ENCODE results near the gene OXSM. TPM values are rescaled to one million over a fixed set of nuclear protein-coding genes. Genes with fewer than 3 reads are reported as not detected.
A peak's percentile ranks its signal among the peaks of the same experiment; 100 is the strongest.

The OXSM gene
- polyA plus RNA-seq (2013, experiment 1 of 2) = 6.7 TPM
- polyA plus RNA-seq (2013, experiment 2 of 2) = 7.5 TPM

GRCh38 chr3:25789596-25790556, at the start of gene OXSM:
OXSM (plus strand) TSS chr3:25790090; CDS start chr3:25791021, 931 bp downstream.
- Histone ChIP-seq H3K36me3 (ENCODE audit: control insufficient read depth, insufficient read depth, low read length) (no peaks in the 10 kb centered on the region), H3K4me1 (ENCODE audit: control insufficient read depth, insufficient read depth, low read length, poor library complexity, severe bottlenecking) (no peaks in the 10 kb centered on the region), H3K9me3 (ENCODE audit: control insufficient read depth, low read length) (no peaks in the 10 kb centered on the region), H3K27ac (ENCODE audit: low read depth, low read length, severe bottlenecking) (peak within 1 kb of the TSS; percentile 47), H3K4me3 (ENCODE audit: extremely low read depth, insufficient read depth, low read length, poor library complexity, severe bottlenecking) (peak within 1 kb of the TSS; percentile 49)
- 8 to 19% methylated on average over 29 to 37 of the region's 56 CpGs for WGBS, 2 experiments (ENCODE audit: insufficient coverage in 2 of 2)

- Histone ChIP-seq H3K27ac (ENCODE audit: low read depth, low read length, severe bottlenecking) (no peak overlapping the region), H3K9me3 (ENCODE audit: control insufficient read depth, low read length) (no peaks in the 10 kb centered on the region), H3K36me3 (ENCODE audit: control insufficient read depth, insufficient read depth, low read length) (peaks cover 18% of the 10 kb centered on the region), H3K4me3 (ENCODE audit: extremely low read depth, insufficient read depth, low read length, poor library complexity, severe bottlenecking) (no peak overlapping the region), H3K4me1 (ENCODE audit: control insufficient read depth, insufficient read depth, low read length, poor library complexity, severe bottlenecking) (no peaks in the 10 kb centered on the region)
- 90 to 100% methylated on average over 3 of the region's 3 CpGs for WGBS, 2 experiments (ENCODE audit: insufficient coverage in 2 of 2)
Observed at GRCh38 chr3:25744470-25744869, 45.4 kb upstream of the OXSM start.

- Histone ChIP-seq H3K36me3 (ENCODE audit: control insufficient read depth, insufficient read depth, low read length) (peaks cover 33% of the 10 kb centered on the region), H3K27ac (ENCODE audit: low read depth, low read length, severe bottlenecking) (no peak overlapping the region)
Observed at GRCh38 chr3:25747033-25747432, 42.9 kb upstream of the OXSM start.

GRCh38 chr3:25748189-25748588, 41.7 kb upstream of the OXSM start:
- 77% methylated on average over 2 of the region's 3 CpGs; no CpG with 5 or more reads in 1 of the 2 experiments for WGBS, 2 experiments (ENCODE audit: insufficient coverage in 2 of 2)

More at GRCh38 chr3:25747033-25747432, 42.9 kb upstream of the OXSM start:
- Histone ChIP-seq H3K4me1 (ENCODE audit: control insufficient read depth, insufficient read depth, low read length, poor library complexity, severe bottlenecking) (no peaks in the 10 kb centered on the region), H3K9me3 (ENCODE audit: control insufficient read depth, low read length) (no peaks in the 10 kb centered on the region), H3K4me3 (ENCODE audit: extremely low read depth, insufficient read depth, low read length, poor library complexity, severe bottlenecking) (no peak overlapping the region)

GRCh38 chr3:25749031-25749581, 40.8 kb upstream of the OXSM start:
- H3K4me3 ChIP-seq (ENCODE audit: extremely low read depth, insufficient read depth, low read length, poor library complexity, severe bottlenecking) = no peak overlapping the region
- no peaks in the 10 kb centered on the region for H3K4me1 ChIP-seq (ENCODE audit: control insufficient read depth, insufficient read depth, low read length, poor library complexity, severe bottlenecking)
- H3K9me3 ChIP-seq (ENCODE audit: control insufficient read depth, low read length) = no peaks in the 10 kb centered on the region
- H3K27ac ChIP-seq (ENCODE audit: low read depth, low read length, severe bottlenecking) = no peak overlapping the region
- H3K36me3 ChIP-seq (ENCODE audit: control insufficient read depth, insufficient read depth, low read length) = peaks cover 31% of the 10 kb centered on the region
- WGBS, 2 experiments (ENCODE audit: insufficient coverage in 2 of 2) = 60 to 100% methylated on average over 1 to 3 of the region's 6 CpGs

More at GRCh38 chr3:25748189-25748588, 41.7 kb upstream of the OXSM start:
- no peak overlapping the region for H3K4me3 ChIP-seq (ENCODE audit: extremely low read depth, insufficient read depth, low read length, poor library complexity, severe bottlenecking)
- no peak overlapping the region for H3K27ac ChIP-seq (ENCODE audit: low read depth, low read length, severe bottlenecking)
- peaks cover 33% of the 10 kb centered on the region for H3K36me3 ChIP-seq (ENCODE audit: control insufficient read depth, insufficient read depth, low read length)
- H3K9me3 ChIP-seq (ENCODE audit: control insufficient read depth, low read length) = no peaks in the 10 kb centered on the region
- no peaks in the 10 kb centered on the region for H3K4me1 ChIP-seq (ENCODE audit: control insufficient read depth, insufficient read depth, low read length, poor library complexity, severe bottlenecking)

- no peaks in the 10 kb centered on the region for H3K9me3 ChIP-seq (ENCODE audit: control insufficient read depth, low read length)
Observed at GRCh38 chr3:25751048-25751447, 38.8 kb upstream of the OXSM start.

GRCh38 chr3:25751725-25752124, 38.2 kb upstream of the OXSM start:
- H3K36me3 ChIP-seq (ENCODE audit: control insufficient read depth, insufficient read depth, low read length) = peaks cover 29% of the 10 kb centered on the region
- WGBS, 2 experiments (ENCODE audit: insufficient coverage in 2 of 2) = 50% methylated on average over 1 of the region's 1 CpG; no CpG with 5 or more reads in 1 of the 2 experiments
- no peak overlapping the region for H3K4me3 ChIP-seq (ENCODE audit: extremely low read depth, insufficient read depth, low read length, poor library complexity, severe bottlenecking)
- H3K27ac ChIP-seq (ENCODE audit: low read depth, low read length, severe bottlenecking) = no peak overlapping the region
- no peaks in the 10 kb centered on the region for H3K4me1 ChIP-seq (ENCODE audit: control insufficient read depth, insufficient read depth, low read length, poor library complexity, severe bottlenecking)
- no peaks in the 10 kb centered on the region for H3K9me3 ChIP-seq (ENCODE audit: control insufficient read depth, low read length)

More at GRCh38 chr3:25751048-25751447, 38.8 kb upstream of the OXSM start:
- no peak overlapping the region for H3K4me3 ChIP-seq (ENCODE audit: extremely low read depth, insufficient read depth, low read length, poor library complexity, severe bottlenecking)
- 100% methylated on average over 1 of the region's 3 CpGs; no CpG with 5 or more reads in 1 of the 2 experiments for WGBS, 2 experiments (ENCODE audit: insufficient coverage in 2 of 2)
- H3K4me1 ChIP-seq (ENCODE audit: control insufficient read depth, insufficient read depth, low read length, poor library complexity, severe bottlenecking) = no peaks in the 10 kb centered on the region
- H3K36me3 ChIP-seq (ENCODE audit: control insufficient read depth, insufficient read depth, low read length) = peaks cover 29% of the 10 kb centered on the region
- H3K27ac ChIP-seq (ENCODE audit: low read depth, low read length, severe bottlenecking) = no peak overlapping the region

- peaks cover 16% of the 10 kb centered on the region for H3K9me3 ChIP-seq (ENCODE audit: control insufficient read depth, low read length)
- H3K4me1 ChIP-seq (ENCODE audit: control insufficient read depth, insufficient read depth, low read length, poor library complexity, severe bottlenecking) = no peaks in the 10 kb centered on the region
- H3K4me3 ChIP-seq (ENCODE audit: extremely low read depth, insufficient read depth, low read length, poor library complexity, severe bottlenecking) = no peak overlapping the region
- WGBS, 2 experiments (ENCODE audit: insufficient coverage in 2 of 2) = 94 to 100% methylated on average over 2 to 4 of the region's 6 CpGs
- H3K36me3 ChIP-seq (ENCODE audit: control insufficient read depth, insufficient read depth, low read length) = peaks cover 20% of the 10 kb centered on the region
- H3K27ac ChIP-seq (ENCODE audit: low read depth, low read length, severe bottlenecking) = no peak overlapping the region
Observed at GRCh38 chr3:25768851-25769250, 21.0 kb upstream of the OXSM start.

- Histone ChIP-seq H3K4me1 (ENCODE audit: control insufficient read depth, insufficient read depth, low read length, poor library complexity, severe bottlenecking) (no peaks in the 10 kb centered on the region), H3K27ac (ENCODE audit: low read depth, low read length, severe bottlenecking) (no peak overlapping the region), H3K36me3 (ENCODE audit: control insufficient read depth, insufficient read depth, low read length) (peaks cover 49% of the 10 kb centered on the region), H3K4me3 (ENCODE audit: extremely low read depth, insufficient read depth, low read length, poor library complexity, severe bottlenecking) (no peak overlapping the region), H3K9me3 (ENCODE audit: control insufficient read depth, low read length) (peaks cover 16% of the 10 kb centered on the region)
- 88 to 100% methylated on average over 1 of the region's 2 CpGs for WGBS, 2 experiments (ENCODE audit: insufficient coverage in 2 of 2)
Observed at GRCh38 chr3:25775936-25776335, 14.0 kb upstream of the OXSM start.

GRCh38 chr3:25780618-25781017, 9.3 kb upstream of the OXSM start:
- Histone ChIP-seq H3K36me3 (ENCODE audit: control insufficient read depth, insufficient read depth, low read length) (peaks cover 27% of the 10 kb centered on the region), H3K4me1 (ENCODE audit: control insufficient read depth, insufficient read depth, low read length, poor library complexity, severe bottlenecking) (no peaks in the 10 kb centered on the region), H3K4me3 (ENCODE audit: extremely low read depth, insufficient read depth, low read length, poor library complexity, severe bottlenecking) (no peak overlapping the region), H3K9me3 (ENCODE audit: control insufficient read depth, low read length) (no peaks in the 10 kb centered on the region), H3K27ac (ENCODE audit: low read depth, low read length, severe bottlenecking) (no peak overlapping the region)
- 93% methylated on average over 3 of the region's 6 CpGs; no CpG with 5 or more reads in 1 of the 2 experiments for WGBS, 2 experiments (ENCODE audit: insufficient coverage in 2 of 2)
